ENCODE measurements around the gene PPDPF. TPM values are rescaled to one million over a fixed set of nuclear protein-coding genes. Genes with fewer than 3 reads are reported as not detected.

PPDPF gene
- total RNA-seq, 1 experiment from 2014 or later, result 517 TPM

- peaks cover 77% of the 10 kb centered on the region for H3K36me3 Mint-ChIP-seq (ENCODE audit: insufficient read depth, unreplicated experiment)
- H3K27me3 Mint-ChIP-seq (ENCODE audit: unreplicated experiment), result no peaks in the 10 kb centered on the region
- intact Hi-C loops (cut with micrococcal nuclease; ENCODE audit: unreplicated experiment), result no loop called here
- no TSS peak for BruUV-seq (replicated peaks)
- peaks cover 2% of the 10 kb centered on the region for H3K9me3 Mint-ChIP-seq (ENCODE audit: low read depth, unreplicated experiment)
- DNase-seq, result no peak
- CTCF ChIA-PET, result interaction anchor here (0.9 to 1.4 kb wide), 2 partner anchors 9 to 76 kb away, joined by 3 to 4 read pairs; partner anchors contain the start of gene HELZ2
- no peaks in the 10 kb centered on the region for H3K4me1 Mint-ChIP-seq (ENCODE audit: low read depth, unreplicated experiment)
- H3K4me3 Mint-ChIP-seq (ENCODE audit: low read depth, unreplicated experiment), result no peak overlapping the region
- H3K27ac Mint-ChIP-seq (ENCODE audit: unreplicated experiment), result no peak overlapping the region
- no peak for TF ChIP-seq CTCF (IDR thresholded peaks at IDR 0.05; ENCODE audit: unreplicated experiment)
Measured at GRCh38 chr20:63565021-63565698, 44.6 kb downstream of the PPDPF start.

- Mint-ChIP-seq H3K27me3 (ENCODE audit: unreplicated experiment) (no peaks in the 10 kb centered on the region), H3K4me3 (ENCODE audit: low read depth, unreplicated experiment) (no peak overlapping the region), H3K27ac (ENCODE audit: unreplicated experiment) (no peak overlapping the region), H3K36me3 (ENCODE audit: insufficient read depth, unreplicated experiment) (peaks cover 72% of the 10 kb centered on the region), H3K4me1 (ENCODE audit: low read depth, unreplicated experiment) (no peaks in the 10 kb centered on the region), H3K9me3 (ENCODE audit: low read depth, unreplicated experiment) (no peaks in the 10 kb centered on the region)
- no peak for DNase-seq
- intact Hi-C loops (cut with micrococcal nuclease; ENCODE audit: unreplicated experiment), result no loop called here
- BruUV-seq (replicated peaks), result no TSS peak
- CTCF ChIA-PET, result interaction anchor here (0.6 to 1.4 kb wide), 3 partner anchors 8 to 315 kb away, joined by 3 to 7 read pairs (median 4); partner anchors contain the start of gene HELZ2
- no peak for TF ChIP-seq CTCF (IDR thresholded peaks at IDR 0.05; ENCODE audit: unreplicated experiment)
Measured at GRCh38 chr20:63565699-63566335, 45.3 kb downstream of the PPDPF start.

- H3K27me3 Mint-ChIP-seq (ENCODE audit: unreplicated experiment), result no peaks in the 10 kb centered on the region
- CTCF ChIA-PET, result interaction anchor here (0.6 to 1.4 kb wide), 2 partner anchors 75 to 316 kb away, joined by 3 to 7 read pairs; no protein-coding TSS in a partner anchor
- no peaks in the 10 kb centered on the region for H3K4me1 Mint-ChIP-seq (ENCODE audit: low read depth, unreplicated experiment)
- no peak overlapping the region for H3K27ac Mint-ChIP-seq (ENCODE audit: unreplicated experiment)
- no peaks in the 10 kb centered on the region for H3K9me3 Mint-ChIP-seq (ENCODE audit: low read depth, unreplicated experiment)
- no TSS peak for BruUV-seq (replicated peaks)
- H3K4me3 Mint-ChIP-seq (ENCODE audit: low read depth, unreplicated experiment), result no peak overlapping the region
- peaks cover 65% of the 10 kb centered on the region for H3K36me3 Mint-ChIP-seq (ENCODE audit: insufficient read depth, unreplicated experiment)
- TF ChIP-seq CTCF (IDR thresholded peaks at IDR 0.05; ENCODE audit: unreplicated experiment), result no peak
- intact Hi-C loops (cut with micrococcal nuclease; ENCODE audit: unreplicated experiment), result no loop called here
- DNase-seq, result no peak
Measured at GRCh38 chr20:63566395-63567135, 46.0 kb downstream of the PPDPF start.

- CTCF ChIA-PET, result no interaction called here
- no peak for DNase-seq
- no peak overlapping the region for H3K4me3 Mint-ChIP-seq (ENCODE audit: low read depth, unreplicated experiment)
- no peaks in the 10 kb centered on the region for H3K27me3 Mint-ChIP-seq (ENCODE audit: unreplicated experiment)
- no peaks in the 10 kb centered on the region for H3K9me3 Mint-ChIP-seq (ENCODE audit: low read depth, unreplicated experiment)
- intact Hi-C loops (cut with micrococcal nuclease; ENCODE audit: unreplicated experiment), result no loop called here
- no peak for TF ChIP-seq CTCF (IDR thresholded peaks at IDR 0.05; ENCODE audit: unreplicated experiment)
- H3K4me1 Mint-ChIP-seq (ENCODE audit: low read depth, unreplicated experiment), result no peaks in the 10 kb centered on the region
- peaks cover 60% of the 10 kb centered on the region for H3K36me3 Mint-ChIP-seq (ENCODE audit: insufficient read depth, unreplicated experiment)
- H3K27ac Mint-ChIP-seq (ENCODE audit: unreplicated experiment), result no peak overlapping the region
- BruUV-seq (replicated peaks), result no TSS peak
Measured at GRCh38 chr20:63567136-63567385, 46.5 kb downstream of the PPDPF start.
